ENCODE data around the gene ABLIM2. TPM values are rescaled to one million over a fixed set of nuclear protein-coding genes. Genes with fewer than 3 reads are reported as not detected.

Gene ABLIM2
- total RNA-seq, 1 experiment from 2014 or later: 1.0 TPM

DNA sequence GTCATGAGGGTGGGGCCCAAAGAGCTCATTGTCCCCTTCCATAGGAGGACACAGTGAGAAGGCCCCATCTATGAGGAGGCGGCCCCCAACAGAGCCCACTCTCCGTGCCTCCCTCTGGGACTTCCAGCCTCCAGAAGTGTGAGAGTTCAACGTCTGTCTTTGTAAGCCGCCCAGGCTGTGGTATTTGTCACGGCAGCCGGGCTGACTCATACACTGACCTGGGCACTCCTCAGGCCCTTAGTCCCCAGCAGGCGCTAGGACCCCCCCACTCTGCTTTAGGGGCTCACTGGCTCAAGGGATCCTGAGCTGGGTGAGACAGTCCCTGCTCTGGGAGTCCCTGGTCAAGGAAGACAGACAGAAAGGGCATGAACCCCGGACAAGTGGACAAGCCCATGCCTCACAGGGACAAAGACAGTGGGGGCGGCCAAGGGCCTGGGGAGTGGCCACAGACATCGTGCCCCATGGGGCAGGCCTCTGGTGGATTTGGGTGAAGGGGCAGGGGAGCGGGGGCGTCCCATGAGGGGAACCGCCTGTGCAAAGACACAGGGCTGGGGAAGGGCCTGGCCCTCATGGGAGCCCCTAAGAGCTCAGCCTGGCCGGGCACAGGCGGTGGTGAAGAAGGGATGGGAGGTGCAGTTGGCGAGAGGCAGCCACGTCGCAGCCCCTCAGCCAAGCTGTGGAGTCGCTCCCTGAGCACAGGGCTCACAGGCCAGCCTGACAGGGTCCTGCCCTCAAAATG, 21.5 kb downstream of the ABLIM2 start:
- DNase-seq: no peak
- peaks cover 5 to 6% of the 10 kb centered on the region in 2 experiments; a peak in 3 of 5 replicates for H3K9me3 Mint-ChIP-seq

More for the DNA sequence above, 21.5 kb downstream of the ABLIM2 start:
- peaks cover 2 to 4% (median 3%) of the 10 kb centered on the region in 3 experiments; a peak in 2 of 7 replicates for H3K36me3 Mint-ChIP-seq (ENCODE audit: insufficient read depth in 1 of 3, low read depth in 3 of 3)
- no peak overlapping the region for H4K91ac ChIP-seq (ENCODE audit: insufficient read length, low read depth, low read length)
- H4K20me1 ChIP-seq (ENCODE audit: control insufficient read depth, insufficient read depth, insufficient read length): no peaks in the 10 kb centered on the region
- no peak overlapping the region for H4K8ac ChIP-seq (replicated peaks; ENCODE audit: insufficient read length, low read depth, low read length)
- peaks cover 6% of the 10 kb centered on the region for H3K27me3 Mint-ChIP-seq (ENCODE audit: low read depth)
- H3K4ac ChIP-seq (ENCODE audit: low read depth, low read length): no peak overlapping the region
- no peak overlapping the region for H3K27ac ChIP-seq (ENCODE audit: insufficient read length, low read depth, low read length)
- H2AFZ ChIP-seq (ENCODE audit: low read length): no peak overlapping the region
- H2BK5ac ChIP-seq (ENCODE audit: insufficient read length, low read length): no peak overlapping the region
- no peaks in the 10 kb centered on the region for H3K9me3 ChIP-seq (ENCODE audit: control insufficient read depth, low read depth, low read length)
- no peak overlapping the region for H3K9ac ChIP-seq (ENCODE audit: extremely low read depth, insufficient read length, low read length)
- no peak overlapping the region for H2BK120ac ChIP-seq (ENCODE audit: low read depth, low read length, poor library complexity, severe bottlenecking)
- no peak overlapping the region for H3K23ac ChIP-seq (ENCODE audit: insufficient read length, low read depth, low read length)
- no peaks in the 10 kb centered on the region for H3K27me3 ChIP-seq (ENCODE audit: insufficient read depth, low read length)
- H4K5ac ChIP-seq (ENCODE audit: insufficient read length, low read depth, low read length): no peak overlapping the region
- H3K56ac ChIP-seq (ENCODE audit: insufficient read length, low read depth, low read length): no peak overlapping the region
- H3K4me2 ChIP-seq (ENCODE audit: insufficient read depth, insufficient read length, low read length): no peak overlapping the region
- no peak overlapping the region for H2BK12ac ChIP-seq (ENCODE audit: insufficient read length, low read depth, low read length)
- H3K4me3 Mint-ChIP-seq: no peak overlapping the region
- no peaks in the 10 kb centered on the region for H3K79me1 ChIP-seq (ENCODE audit: insufficient read depth, low read depth, low read length, poor library complexity, severe bottlenecking)
- no CpG with 5 or more reads among the region's 19 CpGs for WGBS (ENCODE audit: extremely low coverage, insufficient read length, low lambda C conversion rate)
- no peak overlapping the region; a peak in 1 of 7 replicates for H3K27ac Mint-ChIP-seq
- peaks cover 14 to 18% of the 10 kb centered on the region in 2 experiments for H3K4me1 Mint-ChIP-seq
- no peak overlapping the region for H3K18ac ChIP-seq (ENCODE audit: insufficient read length, low read depth, low read length)
- no peaks in the 10 kb centered on the region; the same call in 1 of the 2 replicates for H3K4me1 ChIP-seq (ENCODE audit: insufficient read depth, low read length)
- H2AK5ac ChIP-seq (ENCODE audit: insufficient read length, low read length): no peak overlapping the region
- TF ChIP-seq CTCF (conservative IDR thresholded peaks at IDR 0.05): no peak
- no peak overlapping the region; the same call in 1 of the 2 replicates for H3K14ac ChIP-seq (ENCODE audit: insufficient read depth, low read length)
- no peaks in the 10 kb centered on the region for H3K23me2 ChIP-seq (ENCODE audit: insufficient read length, low read depth, low read length, poor library complexity, severe bottlenecking)
- H2BK20ac ChIP-seq (ENCODE audit: low read depth, low read length, poor library complexity, severe bottlenecking): no peak overlapping the region
- H3K79me2 ChIP-seq (ENCODE audit: insufficient read depth, low read length): no peaks in the 10 kb centered on the region
- no peak overlapping the region for H3T11ph ChIP-seq (ENCODE audit: low read length)
- no peak overlapping the region for H2BK15ac ChIP-seq (ENCODE audit: low read depth, low read length)
